HepG2 (cell line): ENCODE measurements around the gene SEMA6B. TPM values are rescaled to one million over a fixed set of nuclear protein-coding genes. Genes with fewer than 3 reads are reported as not detected.

Experiments
- CERS6 ChIP-seq: sonication (generic); formaldehyde crosslinking; IDR thresholded peaks from 2 replicates; pipeline ENCODE4 v1.5.0; 2020; ENCODE audit warnings: missing genetic modification reagents
- GRHL1 ChIP-seq: sonication (generic); formaldehyde crosslinking; conservative IDR thresholded peaks from 2 replicates; pipeline ENCODE4 v1.8.0; 2022; ENCODE audit warnings: missing genetic modification reagents
- HCFC1 ChIP-seq: fragments of 150-350 bp; IDR thresholded peaks from 2 replicates; pipeline ENCODE4 v1.6.1; 2014; ENCODE audit warnings: low read depth, low read length
- WIZ ChIP-seq: sonication (generic); formaldehyde crosslinking; IDR thresholded peaks from 2 replicates; pipeline ENCODE4 v1.5.1; 2020; ENCODE audit warnings: mild to moderate bottlenecking, missing genetic modification reagents
- ZNF160 ChIP-seq: sonication (generic); formaldehyde crosslinking; IDR thresholded peaks from 2 replicates; pipeline ENCODE4 v1.8.0; 2022; ENCODE audit warnings: mild to moderate bottlenecking, inconsistent platforms, missing genetic modification reagents
- ZNF3 ChIP-seq: IDR thresholded peaks from 2 replicates; pipeline ENCODE4 v1.7.0; 2017; ENCODE audit warnings: inconsistent platforms
- ZNF30 ChIP-seq: sonication (generic); formaldehyde crosslinking; IDR thresholded peaks from 2 replicates; pipeline ENCODE4 v1.5.0; 2020; ENCODE audit warnings: mild to moderate bottlenecking, missing genetic modification reagents
- ZNF383 ChIP-seq: sonication (generic); formaldehyde crosslinking; IDR thresholded peaks from 2 replicates; pipeline ENCODE4 v1.4.0; 2020; ENCODE audit warnings: missing genetic modification reagents, mild to moderate bottlenecking, borderline replicate concordance
- ZNF550 ChIP-seq: sonication (generic); formaldehyde crosslinking; IDR thresholded peaks from 2 replicates; pipeline ENCODE4 v1.4.0; 2020; ENCODE audit warnings: mild to moderate bottlenecking, missing genetic modification reagents, borderline replicate concordance
- ZNF616 ChIP-seq: sonication (generic); formaldehyde crosslinking; IDR thresholded peaks from 2 replicates; pipeline ENCODE4 v1.5.0; 2020; ENCODE audit warnings: low read depth, mild to moderate bottlenecking, missing genetic modification reagents
- ZNF839 ChIP-seq: sonication (generic); formaldehyde crosslinking; IDR thresholded peaks from 2 replicates; pipeline ENCODE4 v1.4.0; 2020; ENCODE audit warnings: missing genetic modification reagents, mild to moderate bottlenecking, borderline replicate concordance
- polyA plus RNA-seq, 8 experiments: library from polyadenylated mRNA; depleted of rRNA in 3 of 8; stranded (reverse) in 7 of 8; unstranded in 1 of 8; fragments of >200 nt; fragmentation: Illumina TruSeq in 4 of 8; extraction: Trizol in 4 of 8; gene quantifications; 2 replicates each; pipeline versions ENCODE4 v1.2.1 to v1.2.3, GENCODE V29; 2011 to 2016; ENCODE audit warnings: low read depth in 4 of 8, missing spikeins in 1 of 8, mixed read lengths in 1 of 8; ENCODE audit not compliant: insufficient read depth in 1 of 8
- total RNA-seq, 5 experiments: library from RNA; depleted of rRNA; stranded (reverse); fragments of >200 nt; fragmentation: Illumina TruSeq; extraction: Trizol; gene quantifications; 2 replicates each; pipeline ENCODE4 v1.2.3, GENCODE V29; 2016; ENCODE audit warnings: low read depth in 1 of 5
- TF ChIP-seq, protein P1 (sequence below): sonication (generic); formaldehyde crosslinking; IDR thresholded peaks from 2 replicates; pipeline ENCODE4 v1.5.0; 2020; ENCODE audit warnings: missing genetic modification reagents
- TF ChIP-seq, protein P2 (sequence below): sonication (generic); formaldehyde crosslinking; conservative IDR thresholded peaks from 2 replicates; pipeline ENCODE4 v1.4.0; 2020; ENCODE audit warnings: missing genetic modification reagents
- TF ChIP-seq, protein P3 (sequence below): sonication (generic); formaldehyde crosslinking; IDR thresholded peaks from 2 replicates; pipeline ENCODE4 v1.8.1; 2023; ENCODE audit warnings: mild to moderate bottlenecking, inconsistent platforms, moderate library complexity, missing genetic modification reagents, borderline replicate concordance
- TF ChIP-seq, protein P4 (sequence below): sonication (generic); formaldehyde crosslinking; IDR thresholded peaks from 2 replicates; pipeline ENCODE4 v1.4.0; 2020; ENCODE audit warnings: missing genetic modification reagents
- TF ChIP-seq, protein P5 (sequence below): sonication (generic); formaldehyde crosslinking; IDR thresholded peaks from 2 replicates; pipeline ENCODE4 v1.9.0; 2021; ENCODE audit warnings: missing genetic modification reagents, mild to moderate bottlenecking, borderline replicate concordance
- TF ChIP-seq, protein P6 (sequence below): sonication (generic); formaldehyde crosslinking; IDR thresholded peaks from 2 replicates; pipeline ENCODE4 v1.4.0; 2020; ENCODE audit warnings: missing genetic modification reagents, mild to moderate bottlenecking, borderline replicate concordance

SEMA6B gene
- total and polyA plus RNA-seq, 2 of the 13 experiments (the other 11 are each of a cell fraction or from before 2014, with no cell fraction given) = 45.5 to 67.1 TPM

GRCh38 chr19:4577020-4577782, 17.7 kb upstream of the SEMA6B start (continued):
- TF ChIP-seq, protein P1, sequence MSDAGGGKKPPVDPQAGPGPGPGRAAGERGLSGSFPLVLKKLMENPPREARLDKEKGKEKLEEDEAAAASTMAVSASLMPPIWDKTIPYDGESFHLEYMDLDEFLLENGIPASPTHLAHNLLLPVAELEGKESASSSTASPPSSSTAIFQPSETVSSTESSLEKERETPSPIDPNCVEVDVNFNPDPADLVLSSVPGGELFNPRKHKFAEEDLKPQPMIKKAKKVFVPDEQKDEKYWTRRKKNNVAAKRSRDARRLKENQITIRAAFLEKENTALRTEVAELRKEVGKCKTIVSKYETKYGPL (CRISPR knock-in tag) = no peak
- TF ChIP-seq ZNF383 (CRISPR knock-in tag) = no peak
- TF ChIP-seq, protein P2, sequence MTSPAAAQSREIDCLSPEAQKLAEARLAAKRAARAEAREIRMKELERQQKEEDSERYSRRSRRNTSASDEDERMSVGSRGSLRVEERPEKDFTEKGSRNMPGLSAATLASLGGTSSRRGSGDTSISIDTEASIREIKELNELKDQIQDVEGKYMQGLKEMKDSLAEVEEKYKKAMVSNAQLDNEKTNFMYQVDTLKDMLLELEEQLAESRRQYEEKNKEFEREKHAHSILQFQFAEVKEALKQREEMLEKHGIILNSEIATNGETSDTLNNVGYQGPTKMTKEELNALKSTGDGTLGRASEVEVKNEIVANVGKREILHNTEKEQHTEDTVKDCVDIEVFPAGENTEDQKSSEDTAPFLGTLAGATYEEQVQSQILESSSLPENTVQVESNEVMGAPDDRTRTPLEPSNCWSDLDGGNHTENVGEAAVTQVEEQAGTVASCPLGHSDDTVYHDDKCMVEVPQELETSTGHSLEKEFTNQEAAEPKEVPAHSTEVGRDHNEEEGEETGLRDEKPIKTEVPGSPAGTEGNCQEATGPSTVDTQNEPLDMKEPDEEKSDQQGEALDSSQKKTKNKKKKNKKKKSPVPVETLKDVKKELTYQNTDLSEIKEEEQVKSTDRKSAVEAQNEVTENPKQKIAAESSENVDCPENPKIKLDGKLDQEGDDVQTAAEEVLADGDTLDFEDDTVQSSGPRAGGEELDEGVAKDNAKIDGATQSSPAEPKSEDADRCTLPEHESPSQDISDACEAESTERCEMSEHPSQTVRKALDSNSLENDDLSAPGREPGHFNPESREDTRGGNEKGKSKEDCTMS (CRISPR knock-in tag) = no peak
- TF ChIP-seq GRHL1 (CRISPR knock-in tag) = no peak
- TF ChIP-seq CERS6 (CRISPR knock-in tag) = no peak
- no peak for TF ChIP-seq ZNF160 (CRISPR knock-in tag)
- no peak for TF ChIP-seq WIZ (CRISPR knock-in tag)
- peak; percentile 24; the same call in 1 of the 2 replicates for TF ChIP-seq HCFC1
- TF ChIP-seq, protein P3, sequence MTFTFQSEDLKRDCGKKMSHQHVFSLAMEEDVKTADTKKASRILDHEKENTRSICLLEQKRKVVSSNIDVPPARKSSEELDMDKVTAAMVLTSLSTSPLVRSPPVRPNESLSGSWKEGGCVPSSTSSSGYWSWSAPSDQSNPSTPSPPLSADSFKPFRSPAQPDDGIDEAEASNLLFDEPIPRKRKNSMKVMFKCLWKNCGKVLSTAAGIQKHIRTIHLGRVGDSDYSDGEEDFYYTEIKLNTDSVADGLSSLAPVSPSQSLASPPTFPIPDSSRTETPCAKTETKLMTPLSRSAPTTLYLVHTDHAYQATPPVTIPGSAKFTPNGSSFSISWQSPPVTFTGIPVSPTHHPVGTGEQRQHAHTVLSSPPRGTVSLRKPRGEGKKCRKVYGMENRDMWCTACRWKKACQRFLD (CRISPR knock-in tag) = no peak; the same call in 1 of the 2 replicates
- TF ChIP-seq ZNF30 (CRISPR knock-in tag) = no peak
- TF ChIP-seq, protein P4, sequence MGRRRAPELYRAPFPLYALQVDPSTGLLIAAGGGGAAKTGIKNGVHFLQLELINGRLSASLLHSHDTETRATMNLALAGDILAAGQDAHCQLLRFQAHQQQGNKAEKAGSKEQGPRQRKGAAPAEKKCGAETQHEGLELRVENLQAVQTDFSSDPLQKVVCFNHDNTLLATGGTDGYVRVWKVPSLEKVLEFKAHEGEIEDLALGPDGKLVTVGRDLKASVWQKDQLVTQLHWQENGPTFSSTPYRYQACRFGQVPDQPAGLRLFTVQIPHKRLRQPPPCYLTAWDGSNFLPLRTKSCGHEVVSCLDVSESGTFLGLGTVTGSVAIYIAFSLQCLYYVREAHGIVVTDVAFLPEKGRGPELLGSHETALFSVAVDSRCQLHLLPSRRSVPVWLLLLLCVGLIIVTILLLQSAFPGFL (CRISPR knock-in tag) = no peak
- TF ChIP-seq, protein P5, sequence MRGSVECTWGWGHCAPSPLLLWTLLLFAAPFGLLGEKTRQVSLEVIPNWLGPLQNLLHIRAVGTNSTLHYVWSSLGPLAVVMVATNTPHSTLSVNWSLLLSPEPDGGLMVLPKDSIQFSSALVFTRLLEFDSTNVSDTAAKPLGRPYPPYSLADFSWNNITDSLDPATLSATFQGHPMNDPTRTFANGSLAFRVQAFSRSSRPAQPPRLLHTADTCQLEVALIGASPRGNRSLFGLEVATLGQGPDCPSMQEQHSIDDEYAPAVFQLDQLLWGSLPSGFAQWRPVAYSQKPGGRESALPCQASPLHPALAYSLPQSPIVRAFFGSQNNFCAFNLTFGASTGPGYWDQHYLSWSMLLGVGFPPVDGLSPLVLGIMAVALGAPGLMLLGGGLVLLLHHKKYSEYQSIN = no peak
- no peak for TF ChIP-seq ZNF550
- peak; percentile 48; the same call in 1 of the 2 replicates for TF ChIP-seq ZNF3 (CRISPR knock-in tag)
- TF ChIP-seq, protein P6, sequence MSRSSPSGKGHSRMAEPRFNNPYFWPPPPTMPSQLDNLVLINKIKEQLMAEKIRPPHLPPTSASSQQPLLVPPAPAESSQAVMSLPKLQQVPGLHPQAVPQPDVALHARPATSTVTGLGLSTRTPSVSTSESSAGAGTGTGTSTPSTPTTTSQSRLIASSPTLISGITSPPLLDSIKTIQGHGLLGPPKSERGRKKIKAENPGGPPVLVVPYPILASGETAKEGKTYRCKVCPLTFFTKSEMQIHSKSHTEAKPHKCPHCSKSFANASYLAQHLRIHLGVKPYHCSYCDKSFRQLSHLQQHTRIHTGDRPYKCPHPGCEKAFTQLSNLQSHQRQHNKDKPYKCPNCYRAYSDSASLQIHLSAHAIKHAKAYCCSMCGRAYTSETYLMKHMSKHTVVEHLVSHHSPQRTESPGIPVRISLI (CRISPR knock-in tag) = no peak
- TF ChIP-seq ZNF616 (CRISPR knock-in tag) = no peak
- 0 out of 2 replicates have a peak, but pooled peaks have one; percentile 36 for TF ChIP-seq ZNF839 (CRISPR knock-in tag)
